B cell (primary cell): ENCODE results near the gene SLC38A6.

ENCODE experiments used
- EZH2 ChIP-seq: IDR thresholded peaks from 2 replicates; pipeline ENCODE4 v1.6.1; 2012; ENCODE audit warnings: borderline replicate concordance, low read depth, mild to moderate bottlenecking, moderate library complexity, low read length; ENCODE audit not compliant: insufficient read depth, poor library complexity, severe bottlenecking
- TF ChIP-seq, protein P1 (sequence below): fragments of 200-600 bp; IDR thresholded peaks from one replicate; pipeline ENCODE4 v1.8.0; 2022; ENCODE audit warnings: antibody characterized with exemption, mild to moderate bottlenecking

DNA sequence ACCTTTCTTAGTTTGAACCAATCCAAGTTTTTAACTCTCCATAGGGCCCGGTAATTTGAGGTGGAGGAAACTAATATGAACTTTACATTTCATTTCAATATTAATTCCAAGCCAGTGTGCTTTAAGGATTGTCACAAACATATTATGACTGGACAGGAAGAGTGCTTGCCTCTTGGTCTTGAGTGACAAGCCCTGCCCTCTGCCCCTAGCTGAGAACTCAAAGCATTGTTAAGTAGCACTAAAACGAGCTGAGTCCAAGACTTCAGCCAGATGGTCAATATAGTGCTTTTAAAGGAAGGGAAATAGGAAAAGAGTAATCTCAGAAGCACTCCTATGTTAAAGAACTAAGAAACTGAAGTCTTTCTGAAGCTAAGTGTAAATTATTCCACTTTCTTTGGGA lies 17.3 kb upstream of the SLC38A6 start:
- no peak for TF ChIP-seq EZH2
- TF ChIP-seq, protein P1, sequence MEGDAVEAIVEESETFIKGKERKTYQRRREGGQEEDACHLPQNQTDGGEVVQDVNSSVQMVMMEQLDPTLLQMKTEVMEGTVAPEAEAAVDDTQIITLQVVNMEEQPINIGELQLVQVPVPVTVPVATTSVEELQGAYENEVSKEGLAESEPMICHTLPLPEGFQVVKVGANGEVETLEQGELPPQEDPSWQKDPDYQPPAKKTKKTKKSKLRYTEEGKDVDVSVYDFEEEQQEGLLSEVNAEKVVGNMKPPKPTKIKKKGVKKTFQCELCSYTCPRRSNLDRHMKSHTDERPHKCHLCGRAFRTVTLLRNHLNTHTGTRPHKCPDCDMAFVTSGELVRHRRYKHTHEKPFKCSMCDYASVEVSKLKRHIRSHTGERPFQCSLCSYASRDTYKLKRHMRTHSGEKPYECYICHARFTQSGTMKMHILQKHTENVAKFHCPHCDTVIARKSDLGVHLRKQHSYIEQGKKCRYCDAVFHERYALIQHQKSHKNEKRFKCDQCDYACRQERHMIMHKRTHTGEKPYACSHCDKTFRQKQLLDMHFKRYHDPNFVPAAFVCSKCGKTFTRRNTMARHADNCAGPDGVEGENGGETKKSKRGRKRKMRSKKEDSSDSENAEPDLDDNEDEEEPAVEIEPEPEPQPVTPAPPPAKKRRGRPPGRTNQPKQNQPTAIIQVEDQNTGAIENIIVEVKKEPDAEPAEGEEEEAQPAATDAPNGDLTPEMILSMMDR = no peak
